Stomach smooth muscle (tissue), 2 donors: ENCODE data around the gene GGACT.
A peak's percentile ranks its signal among the peaks of the same experiment; 100 is the strongest.

Source experiments
- H3K27ac ChIP-seq: one replicate; pipeline ENCODE4 v1.7.0; 2013; ENCODE audit warnings: mild to moderate bottlenecking, low read length, inconsistent platforms
- H3K27me3 ChIP-seq, 2 donors: one replicate each; pipeline ENCODE4 v1.7.0; 2013; ENCODE audit warnings: low read length in 2 of 2; ENCODE audit not compliant: insufficient read depth in 2 of 2, control insufficient read depth in 1 of 2
- H3K36me3 ChIP-seq, 2 donors: one replicate each; pipeline ENCODE4 v1.7.0; 2013; ENCODE audit warnings: low read length in 2 of 2; ENCODE audit not compliant: control insufficient read depth in 2 of 2, insufficient read depth in 2 of 2
- H3K4me1 ChIP-seq: one replicate; pipeline ENCODE4 v1.7.0; 2013; ENCODE audit warnings: low read length; ENCODE audit not compliant: control insufficient read depth, insufficient read depth
- H3K4me3 ChIP-seq, 2 donors: one replicate each; pipeline ENCODE4 v1.7.0; 2013; ENCODE audit warnings: low read length in 2 of 2
- H3K9ac ChIP-seq, 2 donors: one replicate each; pipeline ENCODE4 v1.7.0; 2013; ENCODE audit warnings: low read length in 2 of 2, mild to moderate bottlenecking in 1 of 2
- H3K9me3 ChIP-seq, 2 donors: one replicate each; pipeline ENCODE4 v1.7.0; 2013; ENCODE audit warnings: low read length in 2 of 2; ENCODE audit not compliant: control insufficient read depth in 2 of 2
- donor health status: healthy.
- donor health status: Pancreatic carcinoma.

Gene GGACT

GRCh38 chr13:100549316-100549715 is 39.3 kb downstream of the GGACT start:
- H3K9ac ChIP-seq = no peak overlapping the region
- no peaks in the 10 kb centered on the region for H3K27me3 ChIP-seq
- peaks cover 41% of the 10 kb centered on the region for H3K4me1 ChIP-seq
- no peak overlapping the region for H3K4me3 ChIP-seq
- no peaks in the 10 kb centered on the region for H3K9me3 ChIP-seq
- H3K36me3 ChIP-seq = no peaks in the 10 kb centered on the region
- no peak overlapping the region for H3K27ac ChIP-seq

- Histone ChIP-seq H3K9ac (peak overlapping the region; percentile 26 to 51), H3K4me3 (no peak overlapping the region), H3K4me1 (peaks cover 44% of the 10 kb centered on the region), H3K27me3 (no peaks in the 10 kb centered on the region), H3K36me3 (no peaks in the 10 kb centered on the region), H3K27ac (peak overlapping the region; percentile 80), H3K9me3 (no peaks in the 10 kb centered on the region)
These were observed 40.8 kb downstream of the GGACT start for GRCh38 chr13:100547791-100548201.

- Histone ChIP-seq H3K9me3 (no peaks in the 10 kb centered on the region), H3K27me3 (no peaks in the 10 kb centered on the region), H3K36me3 (no peaks in the 10 kb centered on the region), H3K4me3 (no peak overlapping the region), H3K27ac (peak overlapping the region; percentile 80), H3K4me1 (peaks cover 44% of the 10 kb centered on the region), H3K9ac (no peak overlapping the region)
These were observed 41.7 kb downstream of the GGACT start for GRCh38 chr13:100546713-100547405.

GRCh38 chr13:100545684-100546061 is 42.9 kb downstream of the GGACT start:
- Histone ChIP-seq H3K9me3 (no peaks in the 10 kb centered on the region), H3K36me3 (no peaks in the 10 kb centered on the region), H3K4me1 (peaks cover 44% of the 10 kb centered on the region), H3K27me3 (no peaks in the 10 kb centered on the region), H3K9ac (no peak overlapping the region), H3K4me3 (no peak overlapping the region), H3K27ac (peak overlapping the region; percentile 41)

GRCh38 chr13:100544866-100545683 is 43.5 kb downstream of the GGACT start:
- Histone ChIP-seq H3K27me3 (no peaks in the 10 kb centered on the region), H3K9ac (no peak overlapping the region), H3K9me3 (no peaks in the 10 kb centered on the region), H3K4me1 (peaks cover 43% of the 10 kb centered on the region), H3K27ac (peak overlapping the region; percentile 41), H3K4me3 (peak overlapping the region in 1 of 2 donors; percentile 15), H3K36me3 (no peaks in the 10 kb centered on the region)

- no peaks in the 10 kb centered on the region for H3K27me3 ChIP-seq
These were observed 44.6 kb downstream of the GGACT start for GRCh38 chr13:100543872-100544602.

GRCh38 chr13:100542826-100543156 is 45.8 kb downstream of the GGACT start:
- Histone ChIP-seq H3K27me3 (no peaks in the 10 kb centered on the region), H3K27ac (no peak overlapping the region)

More at GRCh38 chr13:100543872-100544602, 44.6 kb downstream of the GGACT start:
- H3K9ac ChIP-seq = no peak overlapping the region
- peaks cover 36% of the 10 kb centered on the region for H3K4me1 ChIP-seq
- no peak overlapping the region for H3K27ac ChIP-seq
- no peaks in the 10 kb centered on the region for H3K36me3 ChIP-seq
- H3K4me3 ChIP-seq = no peak overlapping the region
- no peaks in the 10 kb centered on the region for H3K9me3 ChIP-seq

GRCh38 chr13:100541897-100542825 is 46.4 kb downstream of the GGACT start:
- Histone ChIP-seq H3K27ac (no peak overlapping the region), H3K4me3 (no peak overlapping the region), H3K27me3 (no peaks in the 10 kb centered on the region)

More at GRCh38 chr13:100542826-100543156, 45.8 kb downstream of the GGACT start:
- no peaks in the 10 kb centered on the region for H3K36me3 ChIP-seq
- H3K4me3 ChIP-seq = no peak overlapping the region
- H3K9me3 ChIP-seq = peaks cover 0 to 1% of the 10 kb centered on the region in 2 donors
- H3K4me1 ChIP-seq = peaks cover 26% of the 10 kb centered on the region
- H3K9ac ChIP-seq = no peak overlapping the region

GRCh38 chr13:100540621-100541020 is 48.0 kb downstream of the GGACT start:
- Histone ChIP-seq H3K9ac (no peak overlapping the region), H3K36me3 (no peaks in the 10 kb centered on the region), H3K4me3 (no peak overlapping the region), H3K4me1 (peaks cover 16% of the 10 kb centered on the region), H3K27me3 (no peaks in the 10 kb centered on the region), H3K9me3 (peaks cover 0 to 5% of the 10 kb centered on the region in 2 donors), H3K27ac (no peak overlapping the region)

More at GRCh38 chr13:100541897-100542825, 46.4 kb downstream of the GGACT start:
- peaks cover 20% of the 10 kb centered on the region for H3K4me1 ChIP-seq
- H3K36me3 ChIP-seq = no peaks in the 10 kb centered on the region
- H3K9ac ChIP-seq = no peak overlapping the region
- H3K9me3 ChIP-seq = peaks cover 0 to 5% of the 10 kb centered on the region in 2 donors

GRCh38 chr13:100537951-100538462 is 50.6 kb downstream of the GGACT start:
- peaks cover 0 to under 1% of the 10 kb centered on the region in 2 donors for H3K36me3 ChIP-seq
- H3K9me3 ChIP-seq = peaks cover 0 to 5% of the 10 kb centered on the region in 2 donors
- H3K4me1 ChIP-seq = peaks cover 3% of the 10 kb centered on the region
- H3K9ac ChIP-seq = no peak overlapping the region
- no peak overlapping the region for H3K27ac ChIP-seq
- no peaks in the 10 kb centered on the region for H3K27me3 ChIP-seq
- H3K4me3 ChIP-seq = no peak overlapping the region
